ENCODE measurements around the gene HDAC9.

The HDAC9 gene

GRCh38 chr7:18526368-18526878, 30.9 kb downstream of the HDAC9 start:
- DNase-seq (ENCODE audit: low read depth) = no peak

GRCh38 chr7:18529239-18529638, 33.7 kb downstream of the HDAC9 start:
- no peak for DNase-seq (ENCODE audit: low read depth)

- DNase-seq (ENCODE audit: low read depth) = no peak
These were observed 35.0 kb downstream of the HDAC9 start for GRCh38 chr7:18530224-18531179.

GRCh38 chr7:18531539-18531938, 36.0 kb downstream of the HDAC9 start:
- no peak for DNase-seq (ENCODE audit: low read depth)

- no peak for DNase-seq (ENCODE audit: low read depth)
These were observed 37.3 kb downstream of the HDAC9 start for GRCh38 chr7:18532813-18533212.

- no peak for DNase-seq (ENCODE audit: low read depth)
These were observed 38.9 kb downstream of the HDAC9 start for GRCh38 chr7:18534481-18534880.

- no peak for DNase-seq (ENCODE audit: low read depth)
These were observed 40.4 kb downstream of the HDAC9 start for GRCh38 chr7:18535810-18536415.

- DNase-seq (ENCODE audit: low read depth) = no peak
These were observed 40.9 kb downstream of the HDAC9 start for GRCh38 chr7:18536486-18536885.

- no peak for DNase-seq (ENCODE audit: low read depth)
These were observed 43.2 kb downstream of the HDAC9 start for GRCh38 chr7:18538554-18539250.

GRCh38 chr7:18540396-18540795, 44.8 kb downstream of the HDAC9 start:
- no peak for DNase-seq (ENCODE audit: low read depth)

- no peak for DNase-seq (ENCODE audit: low read depth)
These were observed 45.8 kb downstream of the HDAC9 start for GRCh38 chr7:18541181-18541870.

- no peak for DNase-seq (ENCODE audit: low read depth)
These were observed 46.3 kb downstream of the HDAC9 start for GRCh38 chr7:18541871-18542212.

- DNase-seq (ENCODE audit: low read depth) = no peak
These were observed 51.0 kb downstream of the HDAC9 start for GRCh38 chr7:18546576-18546975.

GRCh38 chr7:18547509-18548187, 52.1 kb downstream of the HDAC9 start:
- DNase-seq (ENCODE audit: low read depth) = no peak

- no peak for DNase-seq (ENCODE audit: low read depth)
These were observed 53.0 kb downstream of the HDAC9 start for GRCh38 chr7:18548534-18548933.

- DNase-seq (ENCODE audit: low read depth) = no peak
These were observed 55.0 kb downstream of the HDAC9 start for GRCh38 chr7:18550574-18550973.

GRCh38 chr7:18552316-18552916, 56.9 kb downstream of the HDAC9 start:
- DNase-seq (ENCODE audit: low read depth) = no peak

GRCh38 chr7:18552943-18553604, 57.5 kb downstream of the HDAC9 start:
- DNase-seq (ENCODE audit: low read depth) = no peak

GRCh38 chr7:18553605-18554003, 58.1 kb downstream of the HDAC9 start:
- no peak for DNase-seq (ENCODE audit: low read depth)

GRCh38 chr7:18555120-18555519, 59.6 kb downstream of the HDAC9 start:
- DNase-seq (ENCODE audit: low read depth) = no peak

GRCh38 chr7:18555968-18556367, 60.4 kb downstream of the HDAC9 start:
- DNase-seq (ENCODE audit: low read depth) = no peak

All from stimulated activated CD8-positive, alpha-beta memory T cell treated with anti-CD3 and anti-CD28 coated beads, Interleukin-7, amount 100 ng/mL, for 24 hours (primary cell).